ENCODE measurements around the gene CCDC178. TPM values are rescaled to one million over a fixed set of nuclear protein-coding genes. Genes with fewer than 3 reads are reported as not detected.

Gene CCDC178
- total and polyA plus RNA-seq, 2 of the 4 experiments (the other 2 are of a cell fraction): not detected

GRCh38 chr18:33076601-33077000 lies 363.9 kb downstream of the CCDC178 start:
- no TSS peak for BruUV-seq (replicated peaks)

More at GRCh38 chr18:33076601-33077000, 363.9 kb downstream of the CCDC178 start:
- no peak for DNase-seq
- H3K9me1 ChIP-seq (ENCODE audit: insufficient read depth, low read length): no peaks in the 10 kb centered on the region
- no peaks in the 10 kb centered on the region for H3K79me1 ChIP-seq (ENCODE audit: low read depth in 1 of 2, low read length in 2 of 2)
- H3K9ac ChIP-seq (ENCODE audit: low read depth, low read length): no peak overlapping the region
- no peaks in the 10 kb centered on the region for H4K20me1 ChIP-seq (ENCODE audit: insufficient read depth, low read length)
- no peak overlapping the region for H2AK5ac ChIP-seq (ENCODE audit: low read depth, low read length)
- no peak overlapping the region for H3K4me3 ChIP-seq (ENCODE audit: insufficient read depth, low read depth, low read length)
- H2BK5ac ChIP-seq (ENCODE audit: low read depth, low read length, poor library complexity, severe bottlenecking): no peak overlapping the region
- no peak overlapping the region for H2AK9ac ChIP-seq (replicated peaks; ENCODE audit: low read depth, low read length, poor library complexity)
- H3K36me3 ChIP-seq (ENCODE audit: control insufficient read depth, insufficient read depth, low read length): no peaks in the 10 kb centered on the region
- no peak overlapping the region for H2BK15ac ChIP-seq (ENCODE audit: low read depth, low read length)
- H2BK120ac ChIP-seq (ENCODE audit: low read depth, low read length): no peak overlapping the region
- in situ Hi-C loops (cut with MboI; ENCODE audit: low sequenced_read_pairs) (no loop called here), dilution Hi-C loops (cut with HindIII; ENCODE audit: low sequenced_read_pairs, unreplicated experiment) (no loop called here), intact Hi-C loops (cut with micrococcal nuclease) (no loop called here)
- H3K18ac ChIP-seq (ENCODE audit: low read depth, low read length): no peak overlapping the region
- ChIA-PET CTCF (no interaction called here), POLR2A (ENCODE audit: unreplicated experiment) (no interaction called here)
- no peak overlapping the region for H3K27ac ChIP-seq (ENCODE audit: insufficient read depth, low read length)
- H2BK20ac ChIP-seq (ENCODE audit: low read depth, low read length): no peak overlapping the region
- no peak overlapping the region for H3K56ac ChIP-seq (ENCODE audit: extremely low read depth, insufficient read depth, low read length)
- H3K4ac ChIP-seq (ENCODE audit: low read depth, low read length): no peak overlapping the region
- H4K5ac ChIP-seq (ENCODE audit: low read depth, low read length): no peak overlapping the region
- no peaks in the 10 kb centered on the region for H3K27me3 ChIP-seq (ENCODE audit: control insufficient read depth, insufficient read depth, low read length)
- no peak for TF ChIP-seq NFE2L2 (IDR thresholded peaks at IDR 0.05; ENCODE audit: low read depth, low read length)
- TF ChIP-seq CHD1 (IDR thresholded peaks at IDR 0.05; ENCODE audit: low read depth, low read length): no peak
- TF ChIP-seq MXI1 (IDR thresholded peaks at IDR 0.05; ENCODE audit: borderline replicate concordance, low read depth, low read length): no peak
- no peaks in the 10 kb centered on the region; the same call in 1 of the 2 replicates for H3K9me3 ChIP-seq (ENCODE audit: control insufficient read depth, insufficient read depth, low read length)
- no peak for ATAC-seq (ENCODE audit: low read depth)
- no peak overlapping the region for H4K91ac ChIP-seq (ENCODE audit: insufficient read depth, low read depth, low read length)
- H4K8ac ChIP-seq (ENCODE audit: low read depth in 2 of 2, low read length in 2 of 2): no peak overlapping the region
- H3K4me1 ChIP-seq (ENCODE audit: control insufficient read depth, insufficient read depth, low read length): no peaks in the 10 kb centered on the region
- H3K4me2 ChIP-seq (ENCODE audit: low read depth, low read length): no peak overlapping the region
- no CpG with 5 or more reads among the region's 2 CpGs for WGBS, 2 experiments (ENCODE audit: extremely low coverage in 2 of 2, insufficient read length in 1 of 2)
- H3K23ac ChIP-seq (ENCODE audit: low read depth, low read length): no peak overlapping the region
- no peak overlapping the region for H2AFZ ChIP-seq (replicated peaks; ENCODE audit: low read length, poor library complexity)
- H3K14ac ChIP-seq (replicated peaks; ENCODE audit: low read depth, low read length): no peak overlapping the region
